ENCODE data around the gene TIMM9. TPM values are rescaled to one million over a fixed set of nuclear protein-coding genes. Genes with fewer than 3 reads are reported as not detected.
A peak's percentile ranks its signal among the peaks of the same experiment; 100 is the strongest.
"Not testable (repeated sequence)": the region's sequence is repeated elsewhere in the genome, so short reads cannot be mapped to it uniquely, and the experiment has no call there.

TIMM9 gene
- total and polyA plus RNA-seq, 2 donors from 2014 or later, result 32.8 to 80.1 TPM

DNA sequence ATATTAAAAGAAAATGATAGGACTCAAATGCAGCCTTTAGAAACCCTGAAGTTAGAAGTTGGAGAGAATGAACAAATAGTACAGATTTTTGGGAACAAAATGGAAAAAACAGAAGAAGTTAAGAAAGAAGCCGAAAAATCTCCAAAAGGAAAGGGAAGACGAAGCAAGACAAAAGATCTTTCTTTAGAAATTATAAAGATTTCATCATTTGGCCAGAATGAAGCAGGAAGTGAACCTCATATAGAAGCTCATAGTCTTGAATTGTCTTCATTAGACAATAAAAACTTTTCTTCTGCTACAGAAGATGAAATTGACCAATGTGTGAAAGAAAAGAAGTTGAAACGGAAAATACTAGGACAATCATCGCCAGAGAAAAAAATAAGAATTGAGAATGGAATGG is 63.0 kb downstream of the TIMM9 start:
- no peaks in the 10 kb centered on the region for H3K9me3 ChIP-seq (ENCODE audit: control insufficient read depth in 2 of 3, insufficient read depth in 1 of 3, low read length in 3 of 3)
- no peaks in the 10 kb centered on the region for H3K4me1 ChIP-seq (ENCODE audit: control insufficient read depth in 2 of 3, insufficient read depth in 2 of 3, low read depth in 1 of 3, low read length in 3 of 3)
- H3K9ac ChIP-seq (ENCODE audit: low read length in 3 of 3), result no peak overlapping the region
- no peak overlapping the region for H3K27ac ChIP-seq (ENCODE audit: low read depth in 2 of 2, low read length in 2 of 2)
- peaks cover 10 to 24% (median 19%) of the 10 kb centered on the region in 3 donors for H3K36me3 ChIP-seq (ENCODE audit: control insufficient read depth in 2 of 3, insufficient read depth in 3 of 3, low read length in 3 of 3)
- TF ChIP-seq, protein P1, sequence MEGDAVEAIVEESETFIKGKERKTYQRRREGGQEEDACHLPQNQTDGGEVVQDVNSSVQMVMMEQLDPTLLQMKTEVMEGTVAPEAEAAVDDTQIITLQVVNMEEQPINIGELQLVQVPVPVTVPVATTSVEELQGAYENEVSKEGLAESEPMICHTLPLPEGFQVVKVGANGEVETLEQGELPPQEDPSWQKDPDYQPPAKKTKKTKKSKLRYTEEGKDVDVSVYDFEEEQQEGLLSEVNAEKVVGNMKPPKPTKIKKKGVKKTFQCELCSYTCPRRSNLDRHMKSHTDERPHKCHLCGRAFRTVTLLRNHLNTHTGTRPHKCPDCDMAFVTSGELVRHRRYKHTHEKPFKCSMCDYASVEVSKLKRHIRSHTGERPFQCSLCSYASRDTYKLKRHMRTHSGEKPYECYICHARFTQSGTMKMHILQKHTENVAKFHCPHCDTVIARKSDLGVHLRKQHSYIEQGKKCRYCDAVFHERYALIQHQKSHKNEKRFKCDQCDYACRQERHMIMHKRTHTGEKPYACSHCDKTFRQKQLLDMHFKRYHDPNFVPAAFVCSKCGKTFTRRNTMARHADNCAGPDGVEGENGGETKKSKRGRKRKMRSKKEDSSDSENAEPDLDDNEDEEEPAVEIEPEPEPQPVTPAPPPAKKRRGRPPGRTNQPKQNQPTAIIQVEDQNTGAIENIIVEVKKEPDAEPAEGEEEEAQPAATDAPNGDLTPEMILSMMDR (IDR thresholded peaks at IDR 0.05; ENCODE audit: borderline replicate concordance, extremely low read depth, insufficient read depth), result no peak
- intact Hi-C loops (cut with DNase I), result no loop called here
- no peaks in the 10 kb centered on the region for H3K27me3 ChIP-seq (ENCODE audit: control insufficient read depth, insufficient read depth, low read length)
- H3K4me3 ChIP-seq (ENCODE audit: low read length in 3 of 3), result no peak overlapping the region
- DNase-seq (no peak), FAIRE-seq (no peak)

DNA sequence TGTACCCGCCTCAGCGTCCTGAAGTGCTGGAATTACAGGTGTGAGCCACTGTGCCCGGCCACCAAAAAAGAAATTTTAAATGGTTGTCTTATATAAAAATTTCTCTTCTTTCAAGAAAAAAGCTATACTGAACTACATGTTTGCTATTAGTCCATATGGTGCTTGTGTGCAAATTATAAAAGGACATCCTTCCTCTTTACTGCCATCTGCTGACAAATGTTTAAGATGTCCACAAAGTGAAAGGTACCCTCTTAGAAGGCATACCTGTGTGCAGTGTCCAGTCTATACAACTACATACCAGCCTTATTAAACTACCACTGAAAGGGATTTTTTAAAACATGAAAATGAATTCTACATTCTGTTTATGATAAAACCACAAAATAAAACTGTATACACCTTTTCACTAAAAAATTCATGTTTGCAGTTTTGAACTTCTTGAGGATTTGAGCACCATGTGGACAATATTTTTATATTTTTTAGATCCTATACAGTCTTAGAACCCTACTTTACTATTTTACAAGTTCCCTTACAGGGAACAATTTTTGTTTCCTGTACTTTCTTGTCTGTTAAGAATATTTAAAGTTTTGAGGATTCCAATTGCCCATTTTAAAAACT is 64.4 kb downstream of the TIMM9 start:
- Histone ChIP-seq H3K9ac (ENCODE audit: low read length in 3 of 3) (no peak overlapping the region), H3K27me3 (ENCODE audit: control insufficient read depth, insufficient read depth, low read length) (no peaks in the 10 kb centered on the region), H3K36me3 (ENCODE audit: control insufficient read depth in 2 of 3, insufficient read depth in 3 of 3, low read length in 3 of 3) (peaks cover 12 to 19% (median 16%) of the 10 kb centered on the region in 3 donors), H3K4me3 (ENCODE audit: low read length in 3 of 3) (no peak overlapping the region), H3K9me3 (ENCODE audit: control insufficient read depth in 2 of 3, insufficient read depth in 1 of 3, low read length in 3 of 3) (no peaks in the 10 kb centered on the region), H3K4me1 (ENCODE audit: control insufficient read depth in 2 of 3, insufficient read depth in 2 of 3, low read depth in 1 of 3, low read length in 3 of 3) (no peaks in the 10 kb centered on the region), H3K27ac (ENCODE audit: low read depth in 2 of 2, low read length in 2 of 2) (no peak overlapping the region)
- DNase-seq (peak in 2 of 5 donors; percentile 35 to 57), FAIRE-seq (peak; percentile 52)
- intact Hi-C loops (cut with DNase I), result no loop called here
- TF ChIP-seq, protein P1 (IDR thresholded peaks at IDR 0.05; ENCODE audit: borderline replicate concordance, extremely low read depth, insufficient read depth), result peak; percentile 27

DNA sequence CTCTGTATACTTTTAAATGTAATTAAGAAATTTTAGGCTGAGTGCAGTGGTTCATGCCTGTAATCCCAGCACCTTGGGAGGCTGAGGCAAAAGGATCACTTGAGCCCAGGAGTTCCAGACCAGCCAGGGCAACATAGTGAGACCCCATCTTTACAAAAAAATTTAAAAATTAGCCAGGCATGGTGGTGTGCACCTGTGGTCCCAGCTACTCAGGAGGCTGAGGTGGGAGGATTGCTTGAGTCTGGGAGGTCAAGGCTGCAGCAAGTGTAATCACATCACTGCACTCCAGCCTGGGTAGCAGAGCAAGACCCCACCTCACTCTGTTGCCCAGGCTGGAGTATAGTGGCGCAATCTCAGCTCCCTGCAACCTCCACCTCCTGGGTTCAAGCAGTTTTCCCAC is 65.1 kb downstream of the TIMM9 start:
- H3K4me3 ChIP-seq (ENCODE audit: low read length in 3 of 3); H3K27ac ChIP-seq (ENCODE audit: low read depth in 2 of 2, low read length in 2 of 2); intact Hi-C loops (cut with DNase I); H3K27me3 ChIP-seq (ENCODE audit: control insufficient read depth, insufficient read depth, low read length); DNase-seq; FAIRE-seq; H3K9ac ChIP-seq (ENCODE audit: low read length in 3 of 3); H3K4me1 ChIP-seq (ENCODE audit: control insufficient read depth in 2 of 3, insufficient read depth in 2 of 3, low read depth in 1 of 3, low read length in 3 of 3); H3K9me3 ChIP-seq (ENCODE audit: control insufficient read depth in 2 of 3, insufficient read depth in 1 of 3, low read length in 3 of 3): not testable (repeated sequence)
- H3K36me3 ChIP-seq (ENCODE audit: control insufficient read depth in 2 of 3, insufficient read depth in 3 of 3, low read length in 3 of 3), result peaks cover 10 to 13% (median 13%) of the 10 kb centered on the region in 3 donors

Other genes starting within 250 kb of the TIMM9 start
- gene ACTR10, start 227.4 kb downstream of the TIMM9 start, total RNA-seq, result 68.1 TPM
- 96.6 TPM for gene ACTR10, start 227.4 kb downstream of the TIMM9 start, polyA plus RNA-seq (ENCODE audit: insufficient read depth, low read depth, low replicate concordance)
- gene PSMA3, start 182.7 kb downstream of the TIMM9 start, total RNA-seq, result 151 TPM
- gene PSMA3, start 182.7 kb downstream of the TIMM9 start, polyA plus RNA-seq (ENCODE audit: insufficient read depth, low read depth, low replicate concordance), result 164 TPM
- 32.5 TPM for gene ARID4A, start 129.0 kb downstream of the TIMM9 start, total RNA-seq
- gene ARID4A, start 129.0 kb downstream of the TIMM9 start, polyA plus RNA-seq (ENCODE audit: insufficient read depth, low read depth, low replicate concordance), result 3.9 TPM
- gene TOMM20L, start 31.6 kb downstream of the TIMM9 start, total RNA-seq, result not detected
- not detected for gene TOMM20L, start 31.6 kb downstream of the TIMM9 start, polyA plus RNA-seq (ENCODE audit: insufficient read depth, low read depth, low replicate concordance)
- gene KIAA0586, start 188 bp upstream of the TIMM9 start, total RNA-seq, result 16.8 TPM
- gene KIAA0586, start 188 bp upstream of the TIMM9 start, polyA plus RNA-seq (ENCODE audit: insufficient read depth, low read depth, low replicate concordance), result 4.7 TPM
- gene DACT1, start 210.4 kb upstream of the TIMM9 start, total RNA-seq, result 18.6 TPM
- 2.1 TPM for gene DACT1, start 210.4 kb upstream of the TIMM9 start, polyA plus RNA-seq (ENCODE audit: insufficient read depth, low read depth, low replicate concordance)

All from kidney (tissue), 14 donors.